SHP77 (cell line): Measurements from ENCODE around the gene FAM3A.

Source experiments
- DNase-seq, 2 experiments: peaks; one replicate each; lab custom pipeline; 2025; lab: John Stamatoyannopoulos, UW

The FAM3A gene

GRCh38 chrX:154478728-154479622, 37.1 kb downstream of the FAM3A start, which contains the start of gene LAGE3:
TSS of gene LAGE3 (minus strand) at chrX:154479281. CDS start at chrX:154478915, 366 bp downstream.
- DNase-seq, result peak; percentile 82 to 85

GRCh38 chrX:154477891-154478477, 38.0 kb downstream of the FAM3A start:
- no peak for DNase-seq

GRCh38 chrX:154476821-154477220, 39.2 kb downstream of the FAM3A start:
- DNase-seq, result no peak

- DNase-seq, result no peak
These were observed 42.3 kb downstream of the FAM3A start for GRCh38 chrX:154473683-154474082.

GRCh38 chrX:154472685-154473632, 43.1 kb downstream of the FAM3A start:
- no peak for DNase-seq

- no peak for DNase-seq
These were observed 44.0 kb downstream of the FAM3A start for GRCh38 chrX:154471839-154472684.

GRCh38 chrX:154470914-154471568, 45.0 kb downstream of the FAM3A start:
- DNase-seq, result no peak

GRCh38 chrX:154470434-154470833, 45.6 kb downstream of the FAM3A start:
- no peak for DNase-seq

GRCh38 chrX:154469880-154470279, 46.2 kb downstream of the FAM3A start:
- no peak for DNase-seq

- DNase-seq, result no peak
These were observed 46.9 kb downstream of the FAM3A start for GRCh38 chrX:154469114-154469513.

- no peak for DNase-seq
These were observed 47.8 kb downstream of the FAM3A start for GRCh38 chrX:154468217-154468616.

- no peak for DNase-seq
These were observed 48.5 kb downstream of the FAM3A start for GRCh38 chrX:154467556-154467955.

- DNase-seq, result no peak
These were observed 49.1 kb downstream of the FAM3A start for GRCh38 chrX:154466907-154467306.

- DNase-seq, result no peak
These were observed 50.0 kb downstream of the FAM3A start for GRCh38 chrX:154466036-154466435.

- no peak for DNase-seq
These were observed 50.4 kb downstream of the FAM3A start for GRCh38 chrX:154465601-154466000.

GRCh38 chrX:154464806-154465365, 51.1 kb downstream of the FAM3A start:
- DNase-seq, result no peak

- no peak for DNase-seq
These were observed 52.3 kb downstream of the FAM3A start for GRCh38 chrX:154463611-154464220.

GRCh38 chrX:154462396-154462795, 53.6 kb downstream of the FAM3A start:
- no peak for DNase-seq

GRCh38 chrX:154460326-154460725, 55.7 kb downstream of the FAM3A start:
- DNase-seq, result no peak

- DNase-seq, result no peak
These were observed 56.2 kb downstream of the FAM3A start for GRCh38 chrX:154459832-154460231.
